GM19351 (cell line): Measurements from ENCODE around the gene PPP1R2.

Source experiments
- ATAC-seq: cut with Tn5 transposase; IDR thresholded peaks from one replicate; pipeline ENCODE4 v1.9.1; 2021; ENCODE audit warnings: mild to moderate bottlenecking, moderate library complexity; ENCODE audit not compliant: unreplicated experiment

PPP1R2 gene

DNA sequence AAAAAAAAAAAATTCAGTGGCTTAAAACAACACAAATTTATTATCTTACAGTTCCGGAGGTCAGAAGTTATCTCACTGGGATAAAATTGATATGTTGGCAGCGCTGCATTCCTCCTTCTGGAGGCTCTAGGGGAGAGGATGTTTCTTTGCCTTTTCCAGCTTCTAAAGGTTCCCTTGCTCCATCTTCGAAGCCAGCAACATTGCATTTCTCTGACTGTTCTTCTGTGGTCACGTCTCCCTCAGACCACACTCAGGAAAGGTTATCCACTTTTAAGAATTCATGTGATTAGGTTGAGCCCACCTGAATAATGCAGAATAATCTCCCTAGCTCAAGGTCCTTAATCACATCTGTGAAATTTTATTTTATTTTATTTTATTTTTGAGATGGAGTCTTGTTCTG lies 76.9 kb downstream of the PPP1R2 start:
- no peak for ATAC-seq
